SKM-1 treated with dmso at 0.1 percent for 144 hours (cell line): Measurements from ENCODE around the gene ALLC.
"Not testable (repeated sequence)": the region's sequence is repeated elsewhere in the genome, so short reads cannot be mapped to it uniquely, and the experiment has no call there.

Experiments used
- DNase-seq: peaks from one replicate; lab custom pipeline; 2025; ENCODE audit not compliant: unreplicated experiment; lab: John Stamatoyannopoulos, UW

ALLC gene

DNA sequence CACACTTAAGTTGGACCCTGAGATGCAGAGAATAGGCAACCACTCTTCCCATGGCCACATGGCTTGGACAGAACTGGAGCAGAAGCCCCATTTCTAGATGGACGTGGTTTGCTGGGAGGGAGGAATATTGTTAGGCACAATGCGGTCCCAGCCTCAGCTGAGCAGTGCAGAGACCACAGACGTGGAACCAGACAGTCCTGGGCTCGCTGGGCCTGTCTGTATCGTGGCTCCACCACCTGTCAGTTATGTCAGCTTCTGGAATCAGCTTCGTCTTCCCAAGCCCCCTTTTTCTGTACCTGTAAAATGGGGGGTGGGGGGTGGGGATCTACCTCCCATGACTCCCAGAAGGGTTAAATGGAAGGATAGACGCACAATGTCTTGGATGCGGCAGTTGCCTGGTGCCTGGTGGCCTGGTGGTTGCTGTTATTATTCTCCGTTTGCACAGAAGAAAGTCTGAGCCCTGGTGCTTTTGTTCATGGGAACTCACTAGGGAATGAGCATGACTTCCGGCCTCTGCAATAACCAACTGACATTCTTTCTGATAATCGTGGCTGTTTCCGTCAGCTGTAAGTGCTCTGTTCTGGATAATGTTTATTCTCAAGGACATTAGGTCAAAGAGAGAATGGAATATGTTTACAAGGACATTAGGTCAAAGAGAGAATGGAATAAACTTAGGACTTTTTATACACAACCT, 31.7 kb upstream of the ALLC start:
- DNase-seq, result no peak

DNA sequence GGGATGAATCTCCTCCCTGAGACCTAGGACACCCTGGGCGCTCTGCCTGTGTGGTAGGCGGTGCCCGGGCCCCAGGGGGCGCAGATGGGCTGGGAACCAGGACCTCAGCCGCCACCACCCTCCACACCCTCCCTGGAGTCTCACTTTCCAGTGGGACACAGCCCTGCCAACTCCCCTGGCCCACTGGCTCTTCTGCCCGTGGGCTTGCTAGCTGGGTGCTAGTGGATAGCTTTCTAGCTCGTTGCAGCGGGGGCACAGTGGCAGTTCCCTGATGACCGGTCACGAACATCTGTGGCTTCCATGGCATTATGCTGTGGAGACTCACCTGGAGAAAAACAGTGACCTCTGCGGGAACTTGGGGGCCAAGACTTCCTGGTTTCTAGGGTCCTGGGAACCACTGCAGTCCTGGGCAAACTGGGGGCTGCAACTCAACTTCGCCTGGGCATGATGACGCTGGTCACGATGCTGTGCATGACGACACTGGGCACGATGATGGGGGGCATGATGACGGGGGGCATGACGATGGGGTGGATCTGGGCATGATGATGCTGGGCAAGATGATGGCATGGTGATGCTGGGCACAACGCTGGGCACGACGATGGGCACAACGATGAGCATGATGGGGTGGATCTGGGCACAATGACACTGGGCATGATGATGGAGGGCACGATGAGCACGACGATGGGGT, 31.0 kb upstream of the ALLC start:
- DNase-seq, result no peak

DNA sequence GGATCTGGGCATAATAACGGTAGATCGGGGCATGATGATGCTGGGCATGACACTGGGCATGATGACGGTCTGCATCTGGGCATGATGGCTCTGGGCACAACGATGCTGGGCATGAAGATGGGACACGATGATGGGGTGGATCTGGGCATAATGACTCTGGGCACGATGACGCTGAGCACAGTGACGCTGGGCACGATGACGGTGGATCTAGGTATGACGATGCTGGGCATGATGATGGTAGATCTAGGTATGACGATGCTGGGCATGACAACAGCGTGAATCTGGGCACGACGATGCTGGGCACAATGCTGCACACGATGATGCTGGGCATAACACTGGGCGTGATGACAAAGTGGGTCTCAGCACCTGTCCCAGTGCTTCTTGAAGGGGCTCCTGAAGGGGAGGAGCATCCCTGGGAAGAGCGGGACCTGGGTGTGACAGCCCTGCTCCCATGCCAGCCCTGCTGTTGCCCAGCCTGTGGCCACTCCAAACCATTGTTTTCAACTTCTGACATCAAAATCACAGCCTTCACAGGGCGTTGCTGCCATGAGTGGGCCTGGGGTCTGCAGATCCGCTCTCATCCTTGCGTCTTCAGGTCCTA, 30.4 kb upstream of the ALLC start:
- DNase-seq, result no peak

DNA sequence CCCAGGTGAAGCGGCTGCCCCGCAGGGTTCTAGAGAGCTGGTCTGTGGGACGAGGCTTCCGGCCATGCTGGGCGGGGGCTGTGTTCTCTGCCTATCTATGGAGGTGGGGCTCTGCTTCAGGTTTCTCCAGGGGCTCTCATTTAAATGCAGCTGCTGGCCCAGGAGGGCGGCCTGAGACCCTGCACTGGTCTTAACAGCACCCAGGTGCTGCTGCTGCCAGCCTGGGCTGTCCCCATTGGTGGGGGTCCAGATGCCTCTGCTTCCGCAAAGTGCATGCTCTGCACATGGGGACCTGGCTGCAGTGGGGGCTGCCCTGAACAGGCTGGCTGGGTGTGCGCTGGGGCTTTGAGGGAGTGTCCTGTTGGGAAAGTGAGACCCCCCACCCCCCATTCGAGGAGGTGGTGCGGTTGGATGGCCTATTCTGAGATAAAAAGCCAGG, 29.7 kb upstream of the ALLC start:
- no peak for DNase-seq

DNA sequence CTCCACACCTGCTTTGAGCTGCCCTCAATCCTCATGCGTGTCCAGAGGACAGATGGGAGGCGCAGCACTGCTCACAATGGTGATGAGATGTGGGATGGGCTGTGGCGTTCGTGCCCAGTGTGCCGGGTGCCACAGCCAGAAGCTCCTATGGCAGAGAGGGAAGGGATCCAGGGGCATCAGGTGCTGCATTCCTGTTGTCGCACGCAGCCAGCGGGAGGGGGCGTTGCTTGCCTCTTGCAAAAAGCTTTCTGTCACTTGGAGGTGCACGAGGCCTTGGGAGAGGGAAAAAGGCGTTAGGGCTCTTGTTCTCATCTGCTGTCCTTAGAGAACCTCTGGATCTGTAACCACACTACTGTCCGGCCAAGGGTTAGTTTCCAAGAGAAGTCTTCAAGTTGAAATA, 29.2 kb upstream of the ALLC start:
- DNase-seq, result no peak

GRCh38 chr2:3630631-3631030, 27.4 kb upstream of the ALLC start:
- DNase-seq, result no peak

DNA sequence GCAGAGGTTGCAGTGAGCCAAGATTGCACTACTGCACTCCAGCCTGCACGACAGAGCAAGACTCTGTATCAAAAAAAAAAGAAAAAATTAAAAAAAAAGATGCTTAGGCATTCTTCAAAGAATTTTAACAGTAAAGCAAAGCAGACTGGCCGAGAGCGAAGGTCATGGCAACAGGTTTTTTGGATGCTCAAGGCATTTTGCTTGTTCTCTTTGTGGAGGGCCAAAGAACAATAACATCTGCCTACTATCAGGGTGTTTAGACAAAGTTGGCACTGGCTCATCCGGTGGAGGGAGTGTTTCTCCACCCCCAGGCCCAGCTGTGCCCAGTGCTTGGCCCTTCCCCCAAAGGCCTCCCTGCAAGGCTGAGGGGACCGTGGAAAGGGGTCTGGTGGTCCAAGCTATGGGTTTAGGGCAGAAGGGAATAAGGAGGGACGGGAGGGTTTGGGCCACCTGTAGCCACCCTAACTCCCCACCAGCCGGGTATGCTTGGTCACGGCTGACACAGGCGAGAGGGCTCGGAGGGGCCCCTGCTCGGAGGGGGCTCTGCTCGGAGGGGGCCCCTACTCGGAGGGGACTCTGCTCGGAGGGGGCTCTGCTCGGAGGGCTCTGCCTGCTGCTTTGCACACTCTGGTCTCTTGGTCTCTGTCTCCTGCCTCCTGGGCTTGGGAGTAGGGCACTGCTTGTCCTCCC, 26.7 kb upstream of the ALLC start:
- no peak for DNase-seq

DNA sequence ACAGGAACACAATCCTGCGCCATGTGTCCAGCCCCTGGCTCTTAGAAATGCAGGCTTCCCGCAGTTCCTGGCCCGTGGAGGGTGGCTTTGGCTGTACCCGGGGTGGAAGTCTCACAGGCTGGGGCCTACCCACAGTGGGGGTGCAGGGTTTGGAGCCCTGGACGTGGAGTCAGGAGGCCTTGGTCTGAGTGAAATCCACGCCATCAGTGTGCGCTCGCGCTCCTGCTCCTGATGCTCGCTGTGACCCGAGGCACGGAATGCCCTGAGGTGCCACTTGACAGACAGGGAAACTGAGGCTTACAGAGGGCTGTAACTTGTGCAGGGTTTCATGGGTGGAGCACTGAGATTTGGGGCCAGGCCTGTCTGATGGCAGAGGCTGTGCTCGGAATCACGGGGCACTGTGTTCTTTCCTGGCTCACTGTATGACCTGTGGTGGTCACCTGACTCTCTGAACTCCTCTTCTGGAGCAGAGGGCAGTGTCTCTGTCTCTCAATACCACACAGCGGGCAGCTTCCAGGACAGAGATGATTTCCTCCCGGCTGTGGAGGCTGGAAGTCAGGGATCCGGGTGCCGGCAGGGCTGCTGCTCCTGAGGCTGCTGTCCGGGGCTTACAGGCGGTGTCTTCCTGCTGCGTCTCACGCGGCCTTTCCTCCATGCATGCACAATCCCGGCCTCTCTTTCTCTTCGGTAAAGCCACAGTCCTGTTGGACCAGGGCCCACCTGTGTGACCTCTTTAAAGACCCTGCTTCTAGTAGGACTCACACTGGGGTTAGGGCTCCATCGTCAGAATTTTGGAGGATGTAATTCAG, 25.9 kb upstream of the ALLC start:
- DNase-seq, result no peak

DNA sequence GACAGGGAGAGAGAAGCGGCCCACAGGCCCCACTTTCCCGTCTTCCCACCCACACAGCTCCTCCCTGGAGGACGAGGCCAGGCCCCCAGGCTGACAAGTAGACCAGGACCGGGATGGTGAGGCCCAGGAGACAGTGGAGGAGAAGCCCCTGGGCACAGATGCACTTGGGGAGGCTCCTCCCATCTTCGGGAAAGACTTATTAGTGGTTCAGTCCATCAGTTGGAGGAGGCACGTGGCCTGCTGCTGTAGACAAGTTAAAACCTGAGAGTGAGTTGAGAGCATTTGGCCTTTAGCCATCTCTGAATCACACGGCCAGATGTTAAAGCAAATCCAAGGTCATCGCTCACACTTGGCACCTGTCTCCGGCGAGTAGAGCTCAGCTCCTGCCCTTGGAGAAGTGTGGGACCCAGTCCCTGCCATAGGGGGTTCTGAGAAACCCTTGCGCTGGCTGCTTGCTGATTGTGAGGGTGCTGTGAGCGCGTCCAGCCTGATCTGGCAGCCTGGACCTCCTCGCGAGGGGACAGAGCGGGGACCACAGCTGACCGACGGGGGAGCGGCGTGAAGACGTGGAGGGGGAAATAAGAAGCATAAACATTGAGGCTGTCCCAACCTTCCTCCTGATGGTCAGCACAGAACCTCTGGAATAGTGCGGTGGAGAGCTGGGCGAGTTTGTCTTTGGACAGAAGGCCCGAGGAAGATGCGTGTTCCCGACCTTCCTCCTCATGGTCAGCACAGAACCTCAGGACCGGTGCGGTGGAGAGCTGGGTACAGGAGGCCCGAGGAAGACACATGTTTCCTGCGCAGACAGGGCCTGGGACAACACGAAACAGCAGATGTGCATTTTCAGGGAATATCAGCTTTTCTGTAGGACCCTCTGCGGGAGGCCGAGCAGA, 24.7 kb upstream of the ALLC start:
- no peak for DNase-seq

DNA sequence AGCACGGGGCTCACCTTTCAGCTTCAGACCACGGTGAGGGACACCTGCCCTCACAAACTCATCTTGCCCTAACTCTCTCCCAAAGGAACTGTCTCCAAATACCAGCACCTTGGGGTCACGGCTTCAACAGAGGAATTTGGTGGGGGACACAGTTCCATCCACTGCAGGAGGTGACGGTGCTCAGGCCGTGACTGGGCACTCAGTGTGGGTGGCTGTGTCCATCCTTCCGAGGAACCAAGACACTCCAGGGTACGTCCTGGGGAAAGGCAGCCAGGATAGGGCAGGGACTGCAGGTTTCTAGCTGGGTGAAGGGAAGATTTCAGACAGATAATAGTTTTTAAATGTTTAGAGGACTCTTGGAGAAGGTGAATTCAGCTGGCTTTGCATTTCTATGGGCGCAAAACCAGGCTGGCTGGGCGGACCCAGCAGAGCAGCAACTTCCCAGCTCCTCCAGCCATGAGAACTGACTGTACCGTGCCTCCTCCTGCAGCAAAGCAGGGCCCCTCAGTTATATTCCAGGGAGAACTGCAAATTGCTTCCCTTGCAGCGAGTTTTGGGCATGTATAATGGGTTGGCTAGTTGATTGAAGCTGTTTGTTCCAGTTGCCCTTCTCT, 23.9 kb upstream of the ALLC start:
- DNase-seq, result no peak

GRCh38 chr2:3634596-3635121, 23.3 kb upstream of the ALLC start:
- no peak for DNase-seq

- DNase-seq, result no peak
Observed at GRCh38 chr2:3635171-3635974, 22.6 kb upstream of the ALLC start.

- not testable (repeated sequence) for DNase-seq
Observed at GRCh38 chr2:3635975-3636327, 22.0 kb upstream of the ALLC start.

DNA sequence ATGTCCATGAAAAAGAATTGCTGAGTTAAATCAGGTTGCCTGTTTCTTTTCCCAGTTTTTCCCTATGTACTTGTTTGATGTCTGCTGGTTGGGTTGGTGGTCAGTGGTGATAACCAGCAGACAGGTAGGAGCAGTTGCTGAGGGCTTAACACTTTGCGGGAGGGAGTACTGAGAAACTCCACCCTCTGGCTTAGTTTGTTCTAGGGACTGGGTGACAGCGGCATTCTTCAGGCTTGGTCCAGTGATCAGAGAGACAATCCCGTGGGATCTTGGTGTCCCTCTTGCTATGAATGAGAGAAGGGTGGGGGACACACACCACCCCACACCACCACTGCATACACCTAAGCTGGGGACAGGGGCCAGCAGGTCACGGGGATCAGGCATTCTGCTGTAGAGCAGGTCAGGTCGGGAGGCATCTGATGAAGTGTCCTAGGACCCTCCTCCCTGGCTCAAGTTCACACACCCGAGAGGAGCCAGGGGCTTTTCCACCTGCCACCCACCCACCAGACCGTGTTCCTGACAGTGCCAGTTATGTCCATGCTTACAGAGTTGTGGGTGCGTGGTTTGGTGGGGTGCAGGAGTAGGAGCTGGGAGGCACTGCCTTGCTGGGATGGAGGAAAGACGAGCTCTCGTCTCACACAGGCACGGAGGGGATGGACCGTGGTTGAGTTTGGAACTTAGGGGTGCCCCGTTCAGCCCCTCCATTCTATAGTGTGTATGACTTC, 21.3 kb upstream of the ALLC start:
- no peak for DNase-seq

- DNase-seq, result no peak
Observed at GRCh38 chr2:3637311-3637675, 20.7 kb upstream of the ALLC start.

DNA sequence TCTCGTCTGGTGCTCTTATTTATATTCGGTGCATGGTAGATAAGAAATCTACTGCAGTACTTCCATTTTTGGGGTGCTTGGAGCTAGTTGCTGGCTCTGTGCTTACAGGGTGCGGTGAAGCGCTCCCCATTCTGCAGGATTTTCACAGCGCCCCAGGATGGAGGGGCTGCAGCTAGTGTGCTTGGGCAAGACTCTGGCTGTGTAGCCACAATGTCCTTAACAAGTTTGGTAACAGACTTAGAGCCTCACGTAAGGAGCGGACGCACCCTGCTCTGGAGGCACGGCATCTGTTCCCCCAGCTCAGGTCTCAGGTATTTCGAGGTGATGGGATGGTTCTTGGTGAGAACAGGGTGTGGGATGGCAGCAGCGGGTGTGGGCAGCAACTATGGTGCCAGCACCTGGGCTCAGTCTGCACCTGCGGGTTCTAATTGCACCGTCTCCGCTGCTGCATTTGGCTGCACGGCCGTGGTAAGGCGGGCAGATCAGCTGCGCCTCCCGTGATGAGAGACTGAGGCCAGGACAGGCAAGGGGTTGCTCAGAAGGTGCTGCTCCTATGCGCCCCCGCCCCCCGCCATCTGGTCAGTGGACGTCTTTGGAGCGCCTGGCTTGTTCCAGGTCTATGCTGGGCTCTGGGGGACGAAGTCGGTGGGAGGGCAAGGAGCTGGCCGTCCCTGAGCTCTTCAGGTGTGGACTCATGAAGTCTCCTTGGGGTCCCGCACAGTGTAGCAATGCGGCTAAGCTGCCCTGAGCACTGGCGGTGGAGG, 20.1 kb upstream of the ALLC start:
- no peak for DNase-seq

DNA sequence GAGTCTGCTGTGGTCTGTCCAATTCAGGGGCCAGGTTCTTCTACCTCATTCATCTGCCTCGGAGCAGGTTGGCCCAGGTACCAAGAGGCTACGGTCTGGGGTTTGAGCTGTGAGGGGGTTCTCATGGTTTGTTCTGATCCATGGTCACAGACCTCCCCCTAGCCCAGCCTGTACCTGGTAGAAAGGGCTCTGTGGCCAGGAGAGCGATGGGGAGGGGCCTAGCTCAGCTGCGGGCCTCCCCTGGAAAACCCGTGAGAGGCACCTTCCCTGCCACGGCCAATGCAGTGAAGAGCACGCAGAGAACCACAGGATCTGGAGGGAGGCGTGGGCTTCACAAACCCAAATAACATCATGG, 19.6 kb upstream of the ALLC start:
- DNase-seq, result no peak
